Adipocyte (in vitro differentiated cells): ENCODE data around the gene MMP12.

Experiments used
- DNase-seq: peaks from one replicate; pipeline ENCODE4 v3.0.0-alpha.2; 2015; ENCODE audit warnings: low read depth
- H3K27me3 ChIP-seq: replicated peaks from 2 replicates; pipeline ENCODE4 v1.7.0; 2013; ENCODE audit warnings: mild to moderate bottlenecking, low read length, moderate library complexity; ENCODE audit not compliant: control insufficient read depth, insufficient read depth
- H3K36me3 ChIP-seq: 2 replicates; pipeline ENCODE4 v1.7.0; 2013; ENCODE audit warnings: low read length, mild to moderate bottlenecking, moderate library complexity; ENCODE audit not compliant: control insufficient read depth, insufficient read depth, severe bottlenecking
- H3K4me1 ChIP-seq: 2 replicates; pipeline ENCODE4 v1.7.0; 2013; ENCODE audit warnings: mild to moderate bottlenecking, low read length, moderate library complexity; ENCODE audit not compliant: control insufficient read depth, insufficient read depth
- H3K4me3 ChIP-seq: 2 replicates; pipeline ENCODE4 v1.7.0; 2013; ENCODE audit warnings: mild to moderate bottlenecking, low read length, moderate library complexity
- H3K9ac ChIP-seq: 2 replicates; pipeline ENCODE4 v1.7.0; 2013; ENCODE audit warnings: mild to moderate bottlenecking, low read length, moderate library complexity
- H3K9me3 ChIP-seq: 2 replicates; pipeline ENCODE4 v1.7.0; 2013; ENCODE audit warnings: mild to moderate bottlenecking, low read length, moderate library complexity; ENCODE audit not compliant: control insufficient read depth

The MMP12 gene

GRCh38 chr11:102831128-102831488 lies 43.7 kb downstream of the MMP12 start:
- Histone ChIP-seq H3K9me3 (no peaks in the 10 kb centered on the region), H3K4me3 (peak overlapping the region; percentile 79), H3K4me1 (peaks cover 18% of the 10 kb centered on the region), H3K27me3 (no peaks in the 10 kb centered on the region), H3K36me3 (no peaks in the 10 kb centered on the region), H3K9ac (no peak overlapping the region)
- DNase-seq: no peak

- Histone ChIP-seq H3K9ac (no peak overlapping the region), H3K27me3 (no peaks in the 10 kb centered on the region), H3K9me3 (no peaks in the 10 kb centered on the region), H3K4me3 (no peak overlapping the region), H3K36me3 (no peaks in the 10 kb centered on the region), H3K4me1 (peaks cover 11% of the 10 kb centered on the region)
- peak; percentile 40 for DNase-seq
These were observed 44.6 kb downstream of the MMP12 start for GRCh38 chr11:102830001-102830727.

- peaks cover 13% of the 10 kb centered on the region for H3K4me1 ChIP-seq
- H3K36me3 ChIP-seq: no peaks in the 10 kb centered on the region
- no peak overlapping the region for H3K9ac ChIP-seq
- no peaks in the 10 kb centered on the region for H3K9me3 ChIP-seq
- no peak for DNase-seq
- no peak overlapping the region for H3K4me3 ChIP-seq
- H3K27me3 ChIP-seq: no peaks in the 10 kb centered on the region
These were observed 45.3 kb downstream of the MMP12 start for GRCh38 chr11:102829316-102830000.

GRCh38 chr11:102824556-102824955 lies 50.2 kb downstream of the MMP12 start:
- no peaks in the 10 kb centered on the region for H3K9me3 ChIP-seq
- H3K36me3 ChIP-seq: no peaks in the 10 kb centered on the region
- H3K27me3 ChIP-seq: peaks cover 18% of the 10 kb centered on the region
- no peak overlapping the region for H3K4me3 ChIP-seq
- H3K9ac ChIP-seq: no peak overlapping the region
- peaks cover 9% of the 10 kb centered on the region for H3K4me1 ChIP-seq
- DNase-seq: no peak

- Histone ChIP-seq H3K9ac (no peak overlapping the region), H3K4me3 (no peak overlapping the region), H3K27me3 (peaks cover 18% of the 10 kb centered on the region), H3K9me3 (peaks cover 6% of the 10 kb centered on the region), H3K36me3 (no peaks in the 10 kb centered on the region), H3K4me1 (peaks cover 4% of the 10 kb centered on the region)
- DNase-seq: no peak
These were observed 55.3 kb downstream of the MMP12 start for GRCh38 chr11:102819491-102819890.

GRCh38 chr11:102813484-102813883 lies 61.3 kb downstream of the MMP12 start:
- Histone ChIP-seq H3K4me1 (no peaks in the 10 kb centered on the region), H3K9me3 (peaks cover 6% of the 10 kb centered on the region), H3K27me3 (no peaks in the 10 kb centered on the region), H3K9ac (no peak overlapping the region), H3K4me3 (no peak overlapping the region), H3K36me3 (no peaks in the 10 kb centered on the region)
- no peak for DNase-seq
